Esophagus muscularis mucosa (tissue), 3 donors: ENCODE results near the gene TIMM50.

Experiments
- POLR2AphosphoS5 ChIP-seq, 2 donors: sonication (generic); formaldehyde crosslinking; IDR thresholded peaks; one replicate each; pipeline ENCODE4 v1.6.1; 2017; ENCODE audit warnings: antibody characterized with exemption in 2 of 2
- TF ChIP-seq, protein P1 (sequence below), 3 experiments: fragments of 200-600 bp in 2 of 3; fragments of 450-650 bp in 1 of 3; sonication (generic) in 2 of 3; IDR thresholded peaks; one replicate each; pipeline ENCODE4 v1.5.1; 2017 to 2019; ENCODE audit warnings: antibody characterized with exemption in 3 of 3, mild to moderate bottlenecking in 2 of 3, moderate library complexity in 1 of 3

DNA sequence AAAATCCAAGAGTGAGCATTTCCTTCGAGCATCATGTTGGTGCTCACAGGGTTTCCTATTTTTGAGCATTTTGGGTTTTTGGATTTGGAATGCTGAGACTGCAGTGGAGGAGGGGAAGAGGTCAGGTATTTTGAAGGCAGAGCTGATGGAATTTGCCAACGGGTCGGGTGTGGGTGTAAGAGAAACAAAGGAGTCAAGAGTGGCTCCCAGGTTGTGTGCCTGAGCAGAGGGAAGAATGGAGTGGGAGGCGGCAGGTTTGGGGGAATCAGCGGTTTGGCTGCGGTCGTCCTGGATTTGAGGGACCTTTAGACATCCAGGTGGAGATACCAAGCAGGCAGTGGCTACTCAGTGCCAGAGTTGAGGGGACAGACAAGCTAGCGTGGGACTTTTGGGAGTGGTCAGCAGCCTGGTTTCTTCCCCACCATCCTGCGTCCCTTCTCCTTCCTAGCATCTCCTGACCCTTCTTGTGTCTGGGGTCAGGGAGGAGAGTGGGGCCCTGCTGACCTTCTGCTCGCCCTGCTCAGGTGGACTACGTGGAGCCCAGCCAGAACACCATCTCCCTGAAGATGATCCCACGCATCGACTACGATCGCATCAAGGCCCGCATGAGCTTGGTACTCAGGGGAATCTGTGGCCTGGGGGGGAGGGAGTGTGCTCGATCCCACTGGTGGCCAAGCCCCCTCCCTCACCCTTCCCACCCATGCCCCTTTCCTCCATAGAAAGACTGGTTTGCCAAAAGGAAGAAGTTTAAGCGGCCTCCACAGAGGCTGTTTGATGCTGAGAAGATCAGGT is 14.5 kb upstream of the TIMM50 start:
- TF ChIP-seq POLR2AphosphoS5 (IDR thresholded peaks at IDR 0.05) = no peak
- TF ChIP-seq, protein P1, sequence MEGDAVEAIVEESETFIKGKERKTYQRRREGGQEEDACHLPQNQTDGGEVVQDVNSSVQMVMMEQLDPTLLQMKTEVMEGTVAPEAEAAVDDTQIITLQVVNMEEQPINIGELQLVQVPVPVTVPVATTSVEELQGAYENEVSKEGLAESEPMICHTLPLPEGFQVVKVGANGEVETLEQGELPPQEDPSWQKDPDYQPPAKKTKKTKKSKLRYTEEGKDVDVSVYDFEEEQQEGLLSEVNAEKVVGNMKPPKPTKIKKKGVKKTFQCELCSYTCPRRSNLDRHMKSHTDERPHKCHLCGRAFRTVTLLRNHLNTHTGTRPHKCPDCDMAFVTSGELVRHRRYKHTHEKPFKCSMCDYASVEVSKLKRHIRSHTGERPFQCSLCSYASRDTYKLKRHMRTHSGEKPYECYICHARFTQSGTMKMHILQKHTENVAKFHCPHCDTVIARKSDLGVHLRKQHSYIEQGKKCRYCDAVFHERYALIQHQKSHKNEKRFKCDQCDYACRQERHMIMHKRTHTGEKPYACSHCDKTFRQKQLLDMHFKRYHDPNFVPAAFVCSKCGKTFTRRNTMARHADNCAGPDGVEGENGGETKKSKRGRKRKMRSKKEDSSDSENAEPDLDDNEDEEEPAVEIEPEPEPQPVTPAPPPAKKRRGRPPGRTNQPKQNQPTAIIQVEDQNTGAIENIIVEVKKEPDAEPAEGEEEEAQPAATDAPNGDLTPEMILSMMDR (IDR thresholded peaks at IDR 0.05) = no peak
